ENCODE data around the gene SSBP4. TPM values are rescaled to one million over a fixed set of nuclear protein-coding genes. Genes with fewer than 3 reads are reported as not detected.

Gene SSBP4
- total RNA-seq, 4 donors from 2014 or later = 40.5 to 75.6 (median 56.1) TPM

DNA sequence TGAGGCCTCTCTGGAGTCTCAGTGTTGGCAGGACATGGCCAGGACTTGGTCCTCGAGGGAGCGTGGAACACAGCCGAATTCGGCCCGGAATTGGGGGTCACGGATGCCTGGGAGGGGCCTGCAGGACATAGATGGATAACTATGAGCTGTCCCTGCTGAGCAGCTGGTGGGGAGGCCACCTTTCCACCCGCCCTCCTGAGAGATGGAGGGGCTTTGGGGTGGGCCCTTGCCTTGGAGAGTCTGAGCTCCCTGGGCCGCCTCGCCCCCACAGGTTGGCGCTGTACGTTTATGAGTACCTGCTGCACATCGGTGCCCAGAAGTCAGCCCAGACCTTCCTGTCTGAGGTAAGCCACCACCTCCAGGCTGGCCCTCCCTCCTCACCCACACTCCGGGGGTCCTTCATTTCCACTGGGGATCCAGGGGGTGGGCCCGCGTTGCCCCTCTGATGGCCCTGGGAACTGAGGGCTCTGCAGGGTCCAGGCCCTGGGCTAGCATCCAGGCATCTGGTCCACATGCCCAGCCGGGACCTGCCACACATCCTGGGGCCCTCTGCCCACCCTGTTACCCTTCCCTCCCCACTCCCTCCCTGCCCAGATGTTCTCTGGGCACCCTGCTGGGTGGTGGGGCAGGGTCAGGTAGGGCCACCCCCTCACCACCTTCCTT is 8.0 kb downstream of the SSBP4 start:
- Histone ChIP-seq H3K27ac (no peak overlapping the region), H3K4me1 (peaks cover 13 to 37% of the 10 kb centered on the region in 2 donors), H3K36me3 (no peaks in the 10 kb centered on the region), H3K27me3 (no peaks in the 10 kb centered on the region), H3K9me3 (no peaks in the 10 kb centered on the region), H3K4me3 (replicated peaks in 1 of 3) (no peak overlapping the region)
- intact Hi-C loops (cut with DNase I) = no loop called here
- TF ChIP-seq POLR2A (IDR thresholded peaks at IDR 0.05) = no peak
- TF ChIP-seq, protein P1, sequence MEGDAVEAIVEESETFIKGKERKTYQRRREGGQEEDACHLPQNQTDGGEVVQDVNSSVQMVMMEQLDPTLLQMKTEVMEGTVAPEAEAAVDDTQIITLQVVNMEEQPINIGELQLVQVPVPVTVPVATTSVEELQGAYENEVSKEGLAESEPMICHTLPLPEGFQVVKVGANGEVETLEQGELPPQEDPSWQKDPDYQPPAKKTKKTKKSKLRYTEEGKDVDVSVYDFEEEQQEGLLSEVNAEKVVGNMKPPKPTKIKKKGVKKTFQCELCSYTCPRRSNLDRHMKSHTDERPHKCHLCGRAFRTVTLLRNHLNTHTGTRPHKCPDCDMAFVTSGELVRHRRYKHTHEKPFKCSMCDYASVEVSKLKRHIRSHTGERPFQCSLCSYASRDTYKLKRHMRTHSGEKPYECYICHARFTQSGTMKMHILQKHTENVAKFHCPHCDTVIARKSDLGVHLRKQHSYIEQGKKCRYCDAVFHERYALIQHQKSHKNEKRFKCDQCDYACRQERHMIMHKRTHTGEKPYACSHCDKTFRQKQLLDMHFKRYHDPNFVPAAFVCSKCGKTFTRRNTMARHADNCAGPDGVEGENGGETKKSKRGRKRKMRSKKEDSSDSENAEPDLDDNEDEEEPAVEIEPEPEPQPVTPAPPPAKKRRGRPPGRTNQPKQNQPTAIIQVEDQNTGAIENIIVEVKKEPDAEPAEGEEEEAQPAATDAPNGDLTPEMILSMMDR (IDR thresholded peaks at IDR 0.05) = no peak
- WGBS, 2 donors = 83 to 91% methylated on average over 5 to 6 of the region's 16 CpGs
- no peak for DNase-seq

DNA sequence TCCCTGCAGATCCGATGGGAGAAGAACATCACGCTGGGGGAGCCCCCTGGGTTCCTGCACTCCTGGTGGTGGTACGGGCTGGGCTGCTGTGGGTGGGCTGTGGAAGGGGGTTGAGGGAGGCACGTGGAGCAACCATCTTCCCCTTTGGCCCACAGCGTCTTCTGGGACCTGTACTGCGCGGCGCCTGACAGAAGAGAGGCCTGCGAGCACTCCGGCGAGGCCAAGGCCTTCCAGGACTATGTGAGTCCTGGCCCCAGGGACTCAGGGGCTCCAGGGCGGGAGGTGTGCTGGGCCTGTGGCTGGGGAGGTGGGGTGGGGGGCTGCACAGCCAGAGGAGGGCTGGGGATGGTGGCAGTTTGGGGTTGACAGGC is 8.5 kb downstream of the SSBP4 start:
- no peaks in the 10 kb centered on the region for H3K36me3 ChIP-seq
- DNase-seq = no peak
- WGBS, 2 donors = 92 to 95% methylated on average over 3 to 12 of the region's 12 CpGs
- intact Hi-C loops (cut with DNase I) = no loop called here
- no peak overlapping the region for H3K27ac ChIP-seq
- no peaks in the 10 kb centered on the region for H3K27me3 ChIP-seq
- TF ChIP-seq, protein P1 (IDR thresholded peaks at IDR 0.05) = no peak
- no peak for TF ChIP-seq POLR2A (IDR thresholded peaks at IDR 0.05)
- peaks cover 13 to 38% of the 10 kb centered on the region in 2 donors for H3K4me1 ChIP-seq
- H3K9me3 ChIP-seq = no peaks in the 10 kb centered on the region
- no peak overlapping the region for H3K4me3 ChIP-seq (replicated peaks in 1 of 3)

DNA sequence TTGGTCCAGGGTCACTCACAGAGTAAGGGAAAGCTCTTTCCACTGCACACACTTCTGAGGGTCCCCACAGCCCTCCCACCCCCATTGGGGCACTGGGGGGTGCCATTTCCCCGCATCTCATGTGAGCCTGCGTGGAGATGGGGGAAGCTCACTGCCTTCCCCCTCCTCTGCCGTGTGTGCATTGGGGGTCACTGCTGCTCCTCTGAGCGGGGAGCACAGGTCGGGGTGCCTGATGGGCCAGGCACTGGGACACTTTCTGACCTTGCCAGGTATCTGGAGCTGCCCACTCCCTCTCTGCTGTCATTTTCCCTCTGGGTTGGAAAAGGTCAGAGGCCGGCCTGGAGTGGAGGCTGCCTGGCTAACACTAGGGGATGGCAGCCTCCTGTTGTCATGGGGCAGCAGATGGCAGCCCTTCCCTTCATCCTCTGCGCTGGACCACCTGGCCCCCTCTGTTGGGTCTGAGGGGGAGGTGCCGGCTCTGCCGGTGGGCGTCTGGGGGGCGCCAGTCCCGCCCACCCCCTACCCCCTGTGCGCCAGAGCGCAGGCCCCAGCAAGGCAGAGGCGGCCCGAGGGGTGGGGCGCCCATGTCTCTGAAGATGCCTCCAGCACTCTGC is 9.1 kb downstream of the SSBP4 start:
- 74 to 92% methylated on average over 4 to 6 of the region's 17 CpGs for WGBS, 2 donors
- Histone ChIP-seq H3K9me3 (no peaks in the 10 kb centered on the region), H3K27ac (no peak overlapping the region), H3K27me3 (no peaks in the 10 kb centered on the region), H3K4me1 (peaks cover 13 to 41% of the 10 kb centered on the region in 2 donors), H3K4me3 (replicated peaks in 1 of 3) (no peak overlapping the region), H3K36me3 (no peaks in the 10 kb centered on the region)
- DNase-seq = no peak
- intact Hi-C loops (cut with DNase I) = no loop called here
- TF ChIP-seq, protein P1 (IDR thresholded peaks at IDR 0.05) = no peak
- TF ChIP-seq POLR2A (IDR thresholded peaks at IDR 0.05) = no peak

DNA sequence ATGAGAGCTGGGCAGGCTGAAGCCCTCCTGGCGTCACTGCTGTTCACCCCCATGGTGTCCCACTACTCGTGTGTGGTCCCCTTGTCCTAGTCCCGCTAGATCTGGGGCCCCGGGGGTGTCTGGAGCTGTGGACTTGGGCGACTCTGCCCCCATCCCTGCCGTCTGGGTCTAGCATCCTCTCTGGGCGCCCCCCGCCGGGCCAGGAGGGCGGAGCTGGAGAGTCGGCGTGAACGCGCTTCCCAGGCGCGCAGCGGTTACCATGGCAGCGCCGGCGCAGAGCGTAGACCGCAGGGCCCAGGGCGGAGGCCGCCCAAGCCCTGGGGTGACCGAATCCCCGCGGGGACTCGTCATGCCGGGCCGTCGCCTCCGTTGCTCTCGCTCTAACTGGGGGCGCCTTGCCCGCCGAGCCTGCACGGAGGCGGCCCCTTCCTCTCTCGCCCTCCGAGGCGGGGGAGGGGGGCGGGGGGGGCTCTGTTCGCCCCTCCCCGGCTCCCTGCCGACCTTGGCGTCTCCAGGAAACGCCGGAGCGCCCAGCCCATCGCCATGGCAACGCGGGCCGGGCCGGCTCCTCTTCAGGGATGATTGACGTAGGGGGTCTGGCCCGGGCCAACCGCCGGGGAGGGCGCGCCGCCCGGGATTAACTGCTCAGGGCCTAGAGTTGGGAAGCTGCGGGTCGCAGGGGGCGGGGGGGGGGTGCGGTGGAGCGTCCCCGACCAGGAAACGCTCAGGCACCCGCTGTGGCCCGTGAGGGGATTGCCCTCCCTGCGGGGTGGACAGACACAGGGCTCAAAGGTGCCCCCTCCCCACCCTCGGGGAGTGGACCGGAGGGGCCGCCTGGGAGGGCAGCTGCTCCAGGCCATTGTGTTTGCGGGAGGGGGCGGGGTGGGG is 9.8 kb downstream of the SSBP4 start:
- H3K27me3 ChIP-seq = no peaks in the 10 kb centered on the region
- H3K9me3 ChIP-seq = no peaks in the 10 kb centered on the region
- WGBS, 2 donors = 0 to 19% methylated on average over 7 to 10 of the region's 77 CpGs
- intact Hi-C loops (cut with DNase I) = no loop called here
- H3K36me3 ChIP-seq = no peaks in the 10 kb centered on the region
- DNase-seq = peak; percentile 64 to 71
- peak overlapping the region; percentile 5 to 61 (median 32) for H3K27ac ChIP-seq
- peak overlapping the region in 1 of 3 donors; percentile 20 for H3K4me3 ChIP-seq (replicated peaks in 1 of 3)
- no peak for TF ChIP-seq POLR2A (IDR thresholded peaks at IDR 0.05)
- TF ChIP-seq, protein P1 (IDR thresholded peaks at IDR 0.05) = no peak
- peaks cover 15 to 38% of the 10 kb centered on the region in 2 donors for H3K4me1 ChIP-seq
